Sigmoid colon (tissue), 7 donors: ENCODE data around the gene MVB12B. TPM values are rescaled to one million over a fixed set of nuclear protein-coding genes. Genes with fewer than 3 reads are reported as not detected.

Source experiments
- DNase-seq: peaks from one replicate; pipeline ENCODE4 v3.0.0-alpha.2; 2019
- H3K27ac ChIP-seq, 4 donors: fragments of 200-600 bp; sonication (generic); one replicate each; pipeline ENCODE4 v1.5.1; 2016 to 2019; ENCODE audit warnings: mild to moderate bottlenecking in 1 of 4
- H3K27me3 ChIP-seq, 3 donors: fragments of 200-600 bp; sonication (generic); one replicate each; pipeline ENCODE4 v1.5.1; 2019; ENCODE audit warnings: mild to moderate bottlenecking in 1 of 3
- H3K36me3 ChIP-seq, 4 donors: fragments of 200-600 bp; sonication (generic); one replicate each; pipeline ENCODE4 v1.5.1; 2016 to 2019
- H3K4me1 ChIP-seq, 4 donors: fragments of 200-600 bp; sonication (generic); one replicate each; pipeline ENCODE4 v1.5.1; 2017 to 2019
- H3K4me3 ChIP-seq, 4 donors: fragments of 200-600 bp; sonication (generic); one replicate each; pipeline ENCODE4 v1.5.1; 2017 to 2019; ENCODE audit warnings: mild to moderate bottlenecking in 2 of 4, moderate library complexity in 1 of 4
- H3K9me3 ChIP-seq, 4 donors: fragments of 200-600 bp in 3 of 4; sonication (generic) in 3 of 4; one replicate each; pipeline versions ENCODE4 v1.5.1 to v1.6.1; 2013 to 2019
- CTCF ChIP-seq, 4 experiments: fragments of 450-650 bp in 3 of 4; fragments of 200-600 bp in 1 of 4; IDR thresholded peaks; one replicate each; pipeline ENCODE4 v1.5.1; 2016 to 2019; ENCODE audit warnings: antibody characterized with exemption in 4 of 4, mild to moderate bottlenecking in 3 of 4, moderate library complexity in 2 of 4
- EP300 ChIP-seq, 4 donors: sonication (generic); formaldehyde crosslinking; IDR thresholded peaks; one replicate each; pipeline ENCODE4 v1.6.1; 2017; ENCODE audit warnings: antibody characterized with exemption in 4 of 4
- POLR2A ChIP-seq, 2 donors: fragments of 450-650 bp; IDR thresholded peaks; one replicate each; pipeline ENCODE4 v1.6.1; 2016; ENCODE audit warnings: antibody characterized with exemption in 2 of 2, mild to moderate bottlenecking in 2 of 2, moderate library complexity in 2 of 2
- POLR2AphosphoS5 ChIP-seq, 4 donors: sonication (generic); formaldehyde crosslinking; IDR thresholded peaks; one replicate each; pipeline ENCODE4 v1.6.1; 2017; ENCODE audit warnings: antibody characterized with exemption in 4 of 4
- WGBS, 2 donors: extraction: QIAGEN DNeasy Blood & Tissue Kit; methylation state at CpG; one replicate each; pipeline ENCODE4 v1.1.7; 2013; 5-methylcytosine and 5-hydroxymethylcytosine counted together
- intact Hi-C: fragments of 100-400 bp; cut with DNase I; formaldehyde crosslinking; loops from one replicate; pipeline ENCODE4 v1.15.1; 2023
- polyA plus RNA-seq, 3 donors: library from polyadenylated mRNA; stranded (reverse); fragments of 200-250 nt; gene quantifications; one replicate each; pipeline ENCODE4 v1.2.3, GENCODE V29; 2013
- total RNA-seq, 4 donors: library from RNA; depleted of rRNA; stranded (reverse); fragments of >200 nt; gene quantifications; one replicate each; pipeline ENCODE4 v1.1.0, GENCODE V29; 2016
- donor health status: healthy with polysubstance abuse.
- donor health status: Bipolar disorder and iron deficiency.
- donor health status: healthy.

MVB12B gene
- total and polyA plus RNA-seq, 7 donors, result 5.1 to 14.4 (median 12.2) TPM

- TF ChIP-seq EP300 (IDR thresholded peaks at IDR 0.05), result no peak
- TF ChIP-seq POLR2AphosphoS5 (IDR thresholded peaks at IDR 0.05), result no peak
- no peak for TF ChIP-seq CTCF (IDR thresholded peaks at IDR 0.05)
- no peak for TF ChIP-seq POLR2A (IDR thresholded peaks at IDR 0.05)
These were observed 31.5 kb upstream of the MVB12B start for GRCh38 chr9:126295082-126295477.

GRCh38 chr9:126295516-126295915, 31.1 kb upstream of the MVB12B start:
- intact Hi-C loops, result no loop called here
- Histone ChIP-seq H3K9me3 (no peaks in the 10 kb centered on the region), H3K27me3 (peaks cover 0 to 17% (median 0%) of the 10 kb centered on the region in 3 donors), H3K4me1 (peaks cover 0 to 7% (median 0%) of the 10 kb centered on the region in 4 donors), H3K27ac (no peak overlapping the region), H3K4me3 (no peak overlapping the region), H3K36me3 (no peaks in the 10 kb centered on the region)
- no peak for TF ChIP-seq POLR2A (IDR thresholded peaks at IDR 0.05)
- TF ChIP-seq POLR2AphosphoS5 (IDR thresholded peaks at IDR 0.05), result no peak
- TF ChIP-seq CTCF (IDR thresholded peaks at IDR 0.05), result no peak
- TF ChIP-seq EP300 (IDR thresholded peaks at IDR 0.05), result no peak
- no peak for DNase-seq
- WGBS, 2 donors, result 94 to 96% methylated on average over 1 of the region's 1 CpG

More at GRCh38 chr9:126295082-126295477, 31.5 kb upstream of the MVB12B start:
- Histone ChIP-seq H3K36me3 (no peaks in the 10 kb centered on the region), H3K27me3 (peaks cover 0 to 17% (median 0%) of the 10 kb centered on the region in 3 donors), H3K4me3 (no peak overlapping the region), H3K9me3 (no peaks in the 10 kb centered on the region), H3K27ac (no peak overlapping the region), H3K4me1 (peaks cover 0 to 7% (median 0%) of the 10 kb centered on the region in 4 donors)
- 66 to 84% methylated on average over 5 of the region's 5 CpGs for WGBS, 2 donors
- DNase-seq, result no peak
- intact Hi-C loops, result no loop called here

- no peak for TF ChIP-seq POLR2A (IDR thresholded peaks at IDR 0.05)
- TF ChIP-seq POLR2AphosphoS5 (IDR thresholded peaks at IDR 0.05), result no peak
- TF ChIP-seq EP300 (IDR thresholded peaks at IDR 0.05), result no peak
- no peak for TF ChIP-seq CTCF (IDR thresholded peaks at IDR 0.05)
- H3K27ac ChIP-seq, result no peak overlapping the region
- H3K4me1 ChIP-seq, result peaks cover 0 to 7% (median 0%) of the 10 kb centered on the region in 4 donors
- H3K27me3 ChIP-seq, result peaks cover 0 to 17% (median 0%) of the 10 kb centered on the region in 3 donors
- intact Hi-C loops, result no loop called here
- H3K36me3 ChIP-seq, result no peaks in the 10 kb centered on the region
- no peak for DNase-seq
- no peaks in the 10 kb centered on the region for H3K9me3 ChIP-seq
- no peak overlapping the region for H3K4me3 ChIP-seq
- 73 to 88% methylated on average over 17 of the region's 17 CpGs for WGBS, 2 donors
These were observed 30.6 kb upstream of the MVB12B start for GRCh38 chr9:126295936-126296600.

GRCh38 chr9:126296687-126297086, 29.9 kb upstream of the MVB12B start:
- intact Hi-C loops, result no loop called here
- Histone ChIP-seq H3K27me3 (peaks cover 0 to 17% (median 0%) of the 10 kb centered on the region in 3 donors), H3K4me3 (no peak overlapping the region), H3K4me1 (peaks cover 0 to 7% (median 0%) of the 10 kb centered on the region in 4 donors), H3K27ac (no peak overlapping the region), H3K9me3 (no peaks in the 10 kb centered on the region), H3K36me3 (no peaks in the 10 kb centered on the region)
- DNase-seq, result no peak
- TF ChIP-seq EP300 (IDR thresholded peaks at IDR 0.05), result no peak
- TF ChIP-seq CTCF (IDR thresholded peaks at IDR 0.05), result no peak
- TF ChIP-seq POLR2A (IDR thresholded peaks at IDR 0.05), result no peak
- TF ChIP-seq POLR2AphosphoS5 (IDR thresholded peaks at IDR 0.05), result no peak
- WGBS, 2 donors, result 89 to 95% methylated on average over 6 of the region's 6 CpGs
